Stimulated activated CD8-positive, alpha-beta memory T cell treated with anti-CD3 and anti-CD28 coated beads, Interleukin-15, amount 100 ng/mL, for 48 hours (primary cell): Measurements from ENCODE around the gene NFAT5.
"Not testable (repeated sequence)": the region's sequence is repeated elsewhere in the genome, so short reads cannot be mapped to it uniquely, and the experiment has no call there.

ENCODE experiments used
- DNase-seq, 2 donors: peaks; one replicate each; pipeline ENCODE4 v3.0.0-alpha.2; 2020; ENCODE audit warnings: low read depth in 2 of 2

NFAT5 gene

GRCh38 chr16:69703638-69704037 is 137.9 kb downstream of the NFAT5 start:
- DNase-seq = no peak

- no peak for DNase-seq
These were observed 140.6 kb downstream of the NFAT5 start for GRCh38 chr16:69706256-69706974.

- no peak for DNase-seq
These were observed 141.2 kb downstream of the NFAT5 start for GRCh38 chr16:69706975-69707340.

GRCh38 chr16:69707920-69708683 is 142.3 kb downstream of the NFAT5 start:
- DNase-seq = no peak

GRCh38 chr16:69709456-69710084 is 143.8 kb downstream of the NFAT5 start:
- no peak for DNase-seq

- DNase-seq = no peak
These were observed 145.5 kb downstream of the NFAT5 start for GRCh38 chr16:69711115-69711740.

- DNase-seq = no peak
These were observed 146.5 kb downstream of the NFAT5 start for GRCh38 chr16:69712277-69712676.

GRCh38 chr16:69712914-69713581 is 147.3 kb downstream of the NFAT5 start:
- DNase-seq = no peak

- DNase-seq = no peak
These were observed 151.3 kb downstream of the NFAT5 start for GRCh38 chr16:69717066-69717465.

GRCh38 chr16:69718111-69718764 is 152.5 kb downstream of the NFAT5 start:
- DNase-seq = no peak

- no peak for DNase-seq
These were observed 155.2 kb downstream of the NFAT5 start for GRCh38 chr16:69720822-69721430.

- DNase-seq = no peak
These were observed 155.7 kb downstream of the NFAT5 start for GRCh38 chr16:69721441-69721957.

- DNase-seq = no peak
These were observed 158.7 kb downstream of the NFAT5 start for GRCh38 chr16:69724414-69724873.

- DNase-seq = no peak
These were observed 159.3 kb downstream of the NFAT5 start for GRCh38 chr16:69724981-69725479.

- no peak for DNase-seq
These were observed 159.9 kb downstream of the NFAT5 start for GRCh38 chr16:69725480-69726312.

GRCh38 chr16:69726313-69727060 is 160.7 kb downstream of the NFAT5 start, which contains the start of gene NQO1:
Gene NQO1 (minus strand): TSS chr16:69726560. CDS start chr16:69726439, 121 bp downstream.
- peak; percentile 89 to 90 for DNase-seq

- DNase-seq = no peak
These were observed 162.1 kb downstream of the NFAT5 start for GRCh38 chr16:69727916-69728270.

- DNase-seq = not testable (repeated sequence)
These were observed 163.3 kb downstream of the NFAT5 start for GRCh38 chr16:69729030-69729429.

- DNase-seq = not testable (repeated sequence)
These were observed 165.5 kb downstream of the NFAT5 start for GRCh38 chr16:69731280-69731679.
